ENCODE results near the gene PRG2. TPM values are rescaled to one million over a fixed set of nuclear protein-coding genes. Genes with fewer than 3 reads are reported as not detected.

Gene PRG2
- total RNA-seq, 1 experiment from 2014 or later, result not detected

- DNase-seq (ENCODE audit: low read depth, low spot score), result no peak
- no peak overlapping the region for H3K4me3 ChIP-seq (ENCODE audit: low read depth in 2 of 2, low read length in 2 of 2)
Measured at GRCh38 chr11:57392066-57392762, 1.8 kb upstream of the PRG2 start.

GRCh38 chr11:57391539-57391938 is 1.1 kb upstream of the PRG2 start:
- peaks cover 16% of the 10 kb centered on the region for H3K27me3 ChIP-seq (ENCODE audit: control insufficient read depth, insufficient read depth, low read length)
- ATAC-seq (no peak), DNase-seq (ENCODE audit: low read depth, low spot score) (no peak)

More at GRCh38 chr11:57392066-57392762, 1.8 kb upstream of the PRG2 start:
- intact Hi-C loops (cut with micrococcal nuclease; ENCODE audit: unreplicated experiment), result no loop called here
- in situ Hi-C loops (cut with HindIII; ENCODE audit: low pct_unique_long_range_greater_than_20kb, low sequenced_read_pairs), result no loop called here
- no peak overlapping the region for H3K27ac ChIP-seq (ENCODE audit: low read length)
- POLR2A ChIA-PET, result no interaction called here
- ATAC-seq, result no peak
- H3K9me3 ChIP-seq (ENCODE audit: control insufficient read depth, insufficient read depth, low read depth, low read length), result no peaks in the 10 kb centered on the region
- BruUV-seq (replicated peaks), result no TSS peak
- CTCF ChIA-PET, result no interaction called here
- H3K36me3 ChIP-seq (ENCODE audit: control insufficient read depth, insufficient read depth, low read length), result no peaks in the 10 kb centered on the region
- H3K4me1 ChIP-seq (ENCODE audit: control insufficient read depth, insufficient read depth, low read length), result no peaks in the 10 kb centered on the region
- TF ChIP-seq CTCF (IDR thresholded peaks at IDR 0.05) (no peak), TCF7L2 (IDR thresholded peaks at IDR 0.05; ENCODE audit: low read depth, low read length) (no peak), POLR2AphosphoS5 (IDR thresholded peaks at IDR 0.05; ENCODE audit: low read depth, low read length) (no peak), SIN3A (IDR thresholded peaks at IDR 0.05; ENCODE audit: borderline replicate concordance, insufficient read depth, low read depth, low read length) (no peak), REST (IDR thresholded peaks at IDR 0.05; ENCODE audit: insufficient read depth in 1 of 2, low read depth in 2 of 2, low read length in 1 of 2) (no peak)
- peaks cover 20% of the 10 kb centered on the region for H3K27me3 ChIP-seq (ENCODE audit: control insufficient read depth, insufficient read depth, low read length)

More at GRCh38 chr11:57391539-57391938, 1.1 kb upstream of the PRG2 start:
- BruUV-seq (replicated peaks), result no TSS peak
- intact Hi-C loops (cut with micrococcal nuclease; ENCODE audit: unreplicated experiment), result no loop called here
- Histone ChIP-seq H3K27ac (ENCODE audit: low read length) (no peak overlapping the region), H3K4me1 (ENCODE audit: control insufficient read depth, insufficient read depth, low read length) (no peaks in the 10 kb centered on the region), H3K9me3 (ENCODE audit: control insufficient read depth, insufficient read depth, low read depth, low read length) (no peaks in the 10 kb centered on the region), H3K36me3 (ENCODE audit: control insufficient read depth, insufficient read depth, low read length) (no peaks in the 10 kb centered on the region), H3K4me3 (ENCODE audit: low read depth in 2 of 2, low read length in 2 of 2) (no peak overlapping the region)
- CTCF ChIA-PET, result no interaction called here
- POLR2A ChIA-PET, result no interaction called here
- TF ChIP-seq TCF7L2 (IDR thresholded peaks at IDR 0.05; ENCODE audit: low read depth, low read length) (no peak), REST (IDR thresholded peaks at IDR 0.05; ENCODE audit: insufficient read depth in 1 of 2, low read depth in 2 of 2, low read length in 1 of 2) (no peak), CTCF (IDR thresholded peaks at IDR 0.05) (no peak), POLR2AphosphoS5 (IDR thresholded peaks at IDR 0.05; ENCODE audit: low read depth, low read length) (no peak), SIN3A (IDR thresholded peaks at IDR 0.05; ENCODE audit: borderline replicate concordance, insufficient read depth, low read depth, low read length) (no peak)
- in situ Hi-C loops (cut with HindIII; ENCODE audit: low pct_unique_long_range_greater_than_20kb, low sequenced_read_pairs), result no loop called here

Data from Panc1 (cell line).